Common myeloid progenitor, CD34-positive (primary cell): ENCODE measurements around the gene CHSY3.
A peak's percentile ranks its signal among the peaks of the same experiment; 100 is the strongest.

Experiments used
- CTCF ChIA-PET: fragments of 350-600 bp; sonication (Branson Sonifier 250); formaldehyde crosslinking; loops from one replicate; lab custom pipeline; 2021; ENCODE audit warnings: antibody characterized with exemption; lab: Charles Lee
- POLR2A ChIA-PET: fragments of 350-600 bp; sonication (Branson Sonifier 250); formaldehyde crosslinking; loops from one replicate; lab custom pipeline; 2021; ENCODE audit warnings: antibody characterized with exemption; lab: Charles Lee
- DNase-seq, 3 donors: peaks; one replicate each; pipeline versions ENCODE4 v3.0.0 to v3.0.0-alpha.2; 2013
- H3K27ac ChIP-seq, 2 experiments: 1 replicate in 1 of 2; 2 replicates in 1 of 2; pipeline ENCODE4 v1.7.0; 2013; ENCODE audit warnings: inconsistent platforms in 2 of 2, low read length in 2 of 2, mild to moderate bottlenecking in 2 of 2, low read depth in 1 of 2, moderate library complexity in 1 of 2; ENCODE audit not compliant: severe bottlenecking in 2 of 2, insufficient read depth in 1 of 2, poor library complexity in 1 of 2
- H3K27me3 ChIP-seq, 5 experiments: replicated peaks in 2 of 5; 1 replicate in 3 of 5; 2 replicates in 2 of 5; pipeline versions ENCODE4 v1.6.1 to v1.7.0; 2013; ENCODE audit warnings: low read length in 4 of 5, mild to moderate bottlenecking in 2 of 5, moderate library complexity in 2 of 5, inconsistent platforms in 1 of 5; ENCODE audit not compliant: insufficient read depth in 5 of 5, control insufficient read depth in 4 of 5
- H3K36me3 ChIP-seq, 4 experiments: 1 replicate in 2 of 4; 2 replicates in 2 of 4; pipeline versions ENCODE4 v1.6.1 to v1.7.0; 2013; ENCODE audit warnings: low read length in 3 of 4, control low read depth in 1 of 4, mild to moderate bottlenecking in 1 of 4; ENCODE audit not compliant: control insufficient read depth in 4 of 4, insufficient read depth in 4 of 4
- H3K4me1 ChIP-seq, 4 experiments: 1 replicate in 3 of 4; 2 replicates in 1 of 4; pipeline versions ENCODE4 v1.6.1 to v1.7.1; 2013; ENCODE audit warnings: low read length in 3 of 4, mild to moderate bottlenecking in 3 of 4, control low read depth in 1 of 4, inconsistent platforms in 1 of 4, moderate library complexity in 1 of 4; ENCODE audit not compliant: control insufficient read depth in 4 of 4, insufficient read depth in 4 of 4; ENCODE audit errors: control extremely low read depth in 1 of 4
- H3K4me3 ChIP-seq, 7 experiments: 1 replicate in 4 of 7; 2 replicates in 3 of 7; pipeline versions ENCODE4 v1.5.1 to v1.7.0; 2013; ENCODE audit warnings: mild to moderate bottlenecking in 7 of 7, low read length in 6 of 7, moderate library complexity in 6 of 7, inconsistent platforms in 2 of 7, low read depth in 2 of 7, control low read depth in 1 of 7; ENCODE audit not compliant: insufficient read depth in 4 of 7, control insufficient read depth in 1 of 7; ENCODE audit errors: extremely low read depth in 1 of 7
- H3K9me3 ChIP-seq, 5 experiments: 1 replicate in 4 of 5; 2 replicates in 1 of 5; pipeline versions ENCODE4 v1.6.1 to v1.7.1; 2013; ENCODE audit warnings: low read length in 4 of 5, mild to moderate bottlenecking in 2 of 5, inconsistent platforms in 1 of 5, low read depth in 1 of 5, moderate library complexity in 1 of 5; ENCODE audit not compliant: control insufficient read depth in 4 of 5, insufficient read depth in 2 of 5; ENCODE audit errors: control extremely low read depth in 1 of 5
- WGBS: methylation state at CpG from one replicate; pipeline ENCODE4 v1.1.5; 2013; ENCODE audit not compliant: insufficient coverage; 5-methylcytosine and 5-hydroxymethylcytosine counted together

The CHSY3 gene

GRCh38 chr5:130158036-130158435 lies 253.8 kb downstream of the CHSY3 start:
- ChIA-PET POLR2A (no interaction called here), CTCF (no interaction called here)
- DNase-seq = no peak
- 94% methylated on average over 3 of the region's 3 CpGs for WGBS
- Histone ChIP-seq H3K4me1 (no peaks in the 10 kb centered on the region), H3K9me3 (no peaks in the 10 kb centered on the region), H3K27ac (no peak overlapping the region), H3K36me3 (no peaks in the 10 kb centered on the region), H3K27me3 (no peaks in the 10 kb centered on the region), H3K4me3 (no peak overlapping the region)

DNA sequence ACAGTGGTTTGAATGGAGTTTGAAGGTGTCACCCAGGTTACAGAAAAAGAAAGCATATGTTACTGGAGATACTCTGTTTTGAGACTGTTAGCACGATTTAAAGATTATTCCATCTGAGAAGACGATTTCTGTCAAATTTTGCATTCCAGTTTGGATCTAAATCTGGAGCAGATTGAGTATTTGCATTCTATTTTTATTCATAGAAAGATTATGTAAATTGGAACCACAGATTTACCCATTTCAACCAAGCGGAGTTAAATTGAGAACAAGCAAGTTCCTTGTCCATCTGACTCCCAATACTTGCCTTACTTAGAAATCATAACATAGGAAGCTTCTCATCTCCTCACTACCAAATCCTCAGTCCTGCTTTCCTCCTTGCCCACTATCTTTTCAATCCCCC lies 255.7 kb downstream of the CHSY3 start:
- no peak overlapping the region for H3K27ac ChIP-seq
- CTCF ChIA-PET = no interaction called here
- H3K36me3 ChIP-seq = no peaks in the 10 kb centered on the region
- DNase-seq = no peak
- H3K4me1 ChIP-seq = no peaks in the 10 kb centered on the region
- no peaks in the 10 kb centered on the region for H3K27me3 ChIP-seq
- no peaks in the 10 kb centered on the region for H3K9me3 ChIP-seq
- WGBS = 100% methylated on average over 1 of the region's 3 CpGs
- POLR2A ChIA-PET = no interaction called here
- H3K4me3 ChIP-seq = no peak overlapping the region

- no peaks in the 10 kb centered on the region for H3K36me3 ChIP-seq
- ChIA-PET POLR2A (no interaction called here), CTCF (no interaction called here)
- no peaks in the 10 kb centered on the region for H3K27me3 ChIP-seq
- no peak overlapping the region for H3K27ac ChIP-seq
- WGBS = 94% methylated on average over 2 of the region's 3 CpGs
- no peaks in the 10 kb centered on the region for H3K4me1 ChIP-seq
- H3K9me3 ChIP-seq = no peaks in the 10 kb centered on the region
- no peak overlapping the region for H3K4me3 ChIP-seq
- no peak for DNase-seq
These were observed 260.7 kb downstream of the CHSY3 start for GRCh38 chr5:130164966-130165365.

DNA sequence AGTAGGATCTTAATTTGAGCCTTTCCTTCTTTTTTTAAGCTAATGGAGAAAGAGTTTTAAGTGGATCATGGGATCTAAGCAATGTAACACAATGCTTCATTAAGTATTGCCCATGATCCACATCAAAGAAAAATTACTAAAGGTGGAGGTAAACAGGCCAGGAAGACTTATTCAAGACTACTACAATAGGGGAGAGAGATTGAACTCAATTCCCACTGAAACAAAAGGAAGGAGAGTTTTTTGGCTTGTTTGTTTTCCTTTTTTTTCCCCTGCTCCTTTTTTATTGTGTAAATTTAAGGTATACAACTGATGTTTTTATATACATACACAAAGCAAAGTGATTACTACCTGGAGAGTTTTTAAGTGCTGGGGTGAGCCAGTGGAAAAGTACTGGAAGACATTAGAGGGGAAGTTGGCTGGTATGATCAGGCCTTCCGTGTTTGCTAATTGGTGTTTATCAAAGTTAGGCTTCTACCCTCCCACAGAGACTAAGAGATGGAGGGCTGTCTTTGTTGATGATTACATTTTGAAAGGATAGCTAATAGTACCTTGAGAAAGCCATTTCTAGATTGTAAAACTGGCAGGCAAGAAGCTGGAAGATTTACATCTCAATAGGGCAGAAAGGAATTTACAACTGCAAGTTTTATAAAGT lies 262.7 kb downstream of the CHSY3 start:
- Histone ChIP-seq H3K27ac (no peak overlapping the region), H3K4me1 (peaks cover 0 to 4% (median 1%) of the 10 kb centered on the region in 4 experiments), H3K36me3 (no peaks in the 10 kb centered on the region), H3K4me3 (no peak overlapping the region), H3K9me3 (no peaks in the 10 kb centered on the region), H3K27me3 (no peaks in the 10 kb centered on the region)
- WGBS = no CpG with 5 or more reads among the region's 1 CpG
- ChIA-PET POLR2A (no interaction called here), CTCF (interaction anchor here (1.9 kb wide), 1 partner anchor 57 kb away, joined by 4 read pairs; no protein-coding TSS in a partner anchor)
- DNase-seq = no peak

DNA sequence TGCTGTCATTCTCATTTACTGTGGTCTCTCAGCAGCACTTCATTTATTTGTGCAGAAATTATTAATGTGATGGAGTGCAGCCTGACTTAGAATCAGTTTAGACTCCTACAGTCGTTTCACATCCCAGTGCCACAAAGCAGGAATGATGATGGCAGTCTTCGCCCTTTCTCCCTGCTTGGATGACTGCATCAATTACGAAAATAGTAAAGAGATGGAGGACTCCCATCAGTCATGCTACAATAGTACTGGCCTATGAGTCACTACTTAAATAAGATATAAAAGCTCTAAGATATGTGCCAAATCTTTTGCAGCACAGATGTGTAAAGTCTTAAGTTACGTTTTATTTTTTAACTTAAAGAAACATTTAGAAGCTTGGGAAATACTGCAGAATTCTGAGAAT lies 263.9 kb downstream of the CHSY3 start:
- DNase-seq = no peak
- ChIA-PET CTCF (interaction anchor here (1.9 kb wide), 1 partner anchor 58 kb away, joined by 4 read pairs; no protein-coding TSS in a partner anchor), POLR2A (no interaction called here)
- Histone ChIP-seq H3K9me3 (no peaks in the 10 kb centered on the region), H3K36me3 (no peaks in the 10 kb centered on the region), H3K27me3 (no peaks in the 10 kb centered on the region), H3K27ac (no peak overlapping the region), H3K4me1 (peaks cover 0 to 6% (median 2%) of the 10 kb centered on the region in 4 experiments), H3K4me3 (no peak overlapping the region)
- WGBS = 60% methylated on average over 1 of the region's 4 CpGs

DNA sequence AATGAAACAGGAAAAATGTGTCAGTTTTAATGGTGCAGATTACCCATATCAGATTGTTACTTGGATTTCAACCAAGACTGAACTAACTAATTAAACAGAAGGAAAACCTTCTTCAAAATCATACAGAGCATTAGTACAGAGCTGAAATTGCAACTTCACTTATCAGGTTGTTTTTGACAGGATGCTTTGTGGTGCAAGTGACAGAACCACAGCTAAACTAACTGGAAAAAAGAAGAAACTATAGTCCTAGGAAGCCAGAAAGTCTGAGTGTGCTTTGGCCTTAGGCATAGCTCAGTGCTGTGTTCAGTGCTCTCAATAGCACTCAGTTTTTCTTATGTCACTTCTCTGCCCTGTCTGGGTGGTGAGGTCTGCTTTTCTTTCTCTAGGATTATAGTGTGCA lies 267.4 kb downstream of the CHSY3 start:
- DNase-seq = peak; percentile 5 to 63 (median 44)
- Histone ChIP-seq H3K27me3 (no peaks in the 10 kb centered on the region), H3K4me3 (no peak overlapping the region), H3K36me3 (no peaks in the 10 kb centered on the region), H3K4me1 (peaks cover 0 to 6% (median 2%) of the 10 kb centered on the region in 4 experiments), H3K9me3 (no peaks in the 10 kb centered on the region), H3K27ac (no peak overlapping the region)
- POLR2A ChIA-PET = no interaction called here
- CTCF ChIA-PET = interaction anchor here (0.6 to 1.3 kb wide), 2 partner anchors 9 to 1965 kb away, joined by 3 read pairs; no protein-coding TSS in a partner anchor

DNA sequence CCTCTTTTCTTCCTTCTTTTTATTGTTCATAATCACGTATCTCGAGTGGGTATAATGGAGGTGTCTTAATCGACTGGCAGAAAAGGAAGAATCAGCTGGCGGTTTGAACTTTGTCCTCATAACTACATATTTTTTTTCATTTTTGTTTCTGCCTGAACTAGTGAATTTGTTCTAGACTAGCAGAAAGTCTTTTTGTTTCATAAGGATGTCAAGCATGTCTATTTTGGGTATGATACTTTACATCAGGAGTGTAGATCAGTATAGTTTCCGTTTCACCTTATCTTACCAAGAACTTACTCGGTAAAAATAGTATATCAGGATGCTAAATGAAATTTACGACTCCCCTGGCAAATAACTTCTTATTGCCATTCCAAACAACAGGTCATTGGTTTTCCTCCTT lies 278.9 kb downstream of the CHSY3 start:
- Histone ChIP-seq H3K27me3 (no peaks in the 10 kb centered on the region), H3K9me3 (no peaks in the 10 kb centered on the region), H3K4me3 (no peak overlapping the region), H3K36me3 (no peaks in the 10 kb centered on the region), H3K4me1 (no peaks in the 10 kb centered on the region), H3K27ac (no peak overlapping the region)
- DNase-seq = no peak
- CTCF ChIA-PET = interaction anchor here (1.0 kb wide), 1 partner anchor 10 kb away, joined by 3 read pairs; no protein-coding TSS in a partner anchor
- POLR2A ChIA-PET = no interaction called here
- WGBS = no CpG with 5 or more reads among the region's 7 CpGs
